HK-2 (cell line): ENCODE data around the gene GBGT1.

Experiments used
- DNase-seq: peaks from one replicate; pipeline ENCODE4 v3.0.0-alpha.2; 2018; ENCODE audit not compliant: unreplicated experiment

Gene GBGT1

DNA sequence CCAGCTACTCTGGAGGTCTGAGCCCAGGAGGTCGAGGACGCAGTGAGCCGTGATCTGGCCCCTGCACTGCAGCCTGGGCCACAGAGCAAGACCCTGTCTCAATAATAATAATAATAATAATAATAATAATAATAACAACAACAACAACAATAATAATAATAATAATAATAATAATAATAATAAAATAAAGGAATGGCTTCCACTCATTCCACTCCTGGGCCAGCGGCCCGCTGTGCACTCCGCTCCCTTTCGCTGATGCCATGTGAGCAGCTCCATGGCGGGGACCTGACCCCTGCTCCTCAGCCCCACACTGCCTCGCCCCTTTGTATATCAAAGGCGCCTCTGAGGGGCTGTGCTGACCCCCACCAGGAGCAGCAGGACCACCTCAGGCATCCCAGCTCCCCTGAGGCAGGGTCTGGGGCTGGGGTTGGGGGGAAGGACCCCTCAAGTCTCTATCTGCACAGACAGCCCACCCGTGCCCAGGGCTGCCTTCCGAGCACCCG is 20.0 kb downstream of the GBGT1 start:
- no peak for DNase-seq

DNA sequence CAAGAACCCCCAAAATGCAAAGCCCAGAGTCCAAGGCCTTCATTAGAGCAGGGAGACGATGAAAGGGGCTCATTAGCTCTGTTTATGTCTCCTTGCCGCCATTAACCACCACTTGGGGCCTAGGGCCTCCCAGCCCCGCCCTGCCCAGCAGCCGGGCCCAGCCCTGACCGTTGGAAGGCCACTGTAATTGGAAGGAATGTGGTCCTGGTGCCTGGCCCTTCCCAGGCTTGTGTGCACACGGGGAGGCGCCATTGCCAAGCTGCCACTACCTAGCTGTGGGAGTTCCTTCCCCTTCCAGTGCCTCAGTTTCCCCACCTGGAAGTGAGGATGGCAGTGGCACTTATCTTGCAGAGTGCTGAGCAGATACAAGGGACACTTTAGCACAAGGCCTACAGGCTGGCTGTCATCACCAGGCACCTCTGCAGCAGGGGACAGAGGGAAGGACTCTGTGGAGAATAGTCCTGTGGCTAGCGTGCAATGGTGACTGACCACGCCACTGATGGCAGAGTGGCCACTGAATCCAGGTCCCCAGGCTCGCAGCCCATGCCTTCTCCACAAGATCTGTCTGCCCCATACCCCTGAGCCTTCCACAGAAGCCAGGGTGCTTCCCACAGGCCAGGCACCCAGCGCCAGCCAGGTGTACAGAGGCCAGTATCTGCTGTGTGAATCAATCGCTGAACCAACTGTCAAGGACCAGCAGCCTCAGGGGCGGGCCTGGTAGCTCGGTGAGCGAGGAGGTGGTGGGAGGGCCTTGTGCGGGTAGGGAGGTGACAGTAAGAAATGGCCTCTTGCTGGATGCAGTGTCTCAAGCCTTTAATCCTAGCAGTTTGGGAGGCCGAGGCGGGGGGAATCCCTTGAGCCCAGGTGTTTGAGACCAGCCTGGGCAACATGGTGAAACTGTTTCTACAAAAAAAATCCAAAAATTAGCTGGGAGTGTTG is 20.8 kb downstream of the GBGT1 start:
- no peak for DNase-seq

DNA sequence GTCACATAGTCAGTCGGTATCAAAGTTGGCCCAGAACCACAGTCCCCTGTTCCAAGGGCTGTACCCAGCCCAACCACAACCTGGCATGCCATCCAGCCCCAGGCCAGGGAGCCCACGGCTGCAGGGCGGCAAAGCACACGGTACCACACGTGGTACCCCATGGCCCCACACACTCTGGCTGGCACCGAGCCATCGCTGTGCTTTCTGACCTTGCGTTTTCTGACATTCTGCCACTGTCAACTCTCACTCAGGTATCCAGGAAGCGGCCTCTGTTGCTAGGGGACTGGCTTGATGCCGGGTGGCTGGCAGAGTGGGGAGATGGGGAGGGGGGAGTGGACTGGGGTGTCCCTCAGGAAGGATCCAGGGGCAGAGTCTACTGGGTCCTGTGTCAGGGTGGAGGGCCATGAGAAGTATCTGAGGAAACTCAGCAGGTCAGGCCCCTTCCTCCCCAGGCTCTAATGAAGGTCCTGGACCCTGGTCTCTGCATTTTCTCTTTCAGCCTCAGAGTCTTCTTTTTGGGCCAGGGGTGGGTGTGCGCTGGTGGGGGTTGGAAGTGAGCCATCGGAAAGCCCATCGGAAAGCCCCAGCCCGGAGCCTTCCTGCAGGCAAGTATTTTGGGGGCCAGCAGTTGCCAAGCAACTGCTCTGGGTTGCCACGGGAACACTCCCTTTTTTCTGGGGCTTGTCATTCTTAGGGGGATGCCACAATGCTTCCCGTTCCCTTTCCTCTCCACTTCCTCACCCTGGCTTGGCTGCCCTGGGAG is 21.7 kb downstream of the GBGT1 start:
- no peak for DNase-seq

DNA sequence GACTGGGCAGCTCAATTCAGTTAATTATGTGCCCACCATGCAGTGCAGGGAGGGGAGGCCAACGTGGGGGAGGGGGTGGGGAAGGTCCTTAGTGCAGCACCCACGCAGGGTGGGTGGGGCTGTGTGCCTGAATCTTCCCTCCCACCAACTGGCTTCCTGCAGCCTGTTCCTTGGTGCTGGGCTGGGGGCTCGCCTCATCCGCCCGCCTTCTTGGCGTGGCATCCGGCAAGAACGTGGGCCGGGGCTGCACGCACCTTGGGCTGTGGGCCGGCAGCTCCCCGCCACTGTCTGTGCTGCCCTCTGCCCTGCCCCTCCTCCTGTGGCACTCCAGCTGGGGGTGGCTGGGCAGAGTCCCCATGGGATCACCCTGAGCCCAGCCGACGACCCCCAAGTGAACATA is 23.1 kb downstream of the GBGT1 start:
- no peak for DNase-seq

DNA sequence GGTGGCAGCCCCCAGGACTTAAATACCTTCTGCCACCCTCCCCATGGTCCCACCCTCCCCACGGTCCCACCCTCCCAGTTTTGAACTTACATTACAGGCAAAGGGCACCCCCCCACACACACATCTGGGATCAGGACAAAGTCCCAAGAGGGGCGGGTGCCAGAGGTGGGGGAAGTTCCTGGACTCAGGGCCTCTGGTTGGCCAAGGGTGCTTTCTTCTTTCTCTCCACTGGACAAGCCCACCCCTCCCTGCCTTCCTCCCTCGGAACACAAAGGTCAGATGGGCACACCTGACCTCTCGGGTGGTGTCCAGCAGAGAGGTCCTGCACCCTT is 23.6 kb downstream of the GBGT1 start:
- DNase-seq: no peak

DNA sequence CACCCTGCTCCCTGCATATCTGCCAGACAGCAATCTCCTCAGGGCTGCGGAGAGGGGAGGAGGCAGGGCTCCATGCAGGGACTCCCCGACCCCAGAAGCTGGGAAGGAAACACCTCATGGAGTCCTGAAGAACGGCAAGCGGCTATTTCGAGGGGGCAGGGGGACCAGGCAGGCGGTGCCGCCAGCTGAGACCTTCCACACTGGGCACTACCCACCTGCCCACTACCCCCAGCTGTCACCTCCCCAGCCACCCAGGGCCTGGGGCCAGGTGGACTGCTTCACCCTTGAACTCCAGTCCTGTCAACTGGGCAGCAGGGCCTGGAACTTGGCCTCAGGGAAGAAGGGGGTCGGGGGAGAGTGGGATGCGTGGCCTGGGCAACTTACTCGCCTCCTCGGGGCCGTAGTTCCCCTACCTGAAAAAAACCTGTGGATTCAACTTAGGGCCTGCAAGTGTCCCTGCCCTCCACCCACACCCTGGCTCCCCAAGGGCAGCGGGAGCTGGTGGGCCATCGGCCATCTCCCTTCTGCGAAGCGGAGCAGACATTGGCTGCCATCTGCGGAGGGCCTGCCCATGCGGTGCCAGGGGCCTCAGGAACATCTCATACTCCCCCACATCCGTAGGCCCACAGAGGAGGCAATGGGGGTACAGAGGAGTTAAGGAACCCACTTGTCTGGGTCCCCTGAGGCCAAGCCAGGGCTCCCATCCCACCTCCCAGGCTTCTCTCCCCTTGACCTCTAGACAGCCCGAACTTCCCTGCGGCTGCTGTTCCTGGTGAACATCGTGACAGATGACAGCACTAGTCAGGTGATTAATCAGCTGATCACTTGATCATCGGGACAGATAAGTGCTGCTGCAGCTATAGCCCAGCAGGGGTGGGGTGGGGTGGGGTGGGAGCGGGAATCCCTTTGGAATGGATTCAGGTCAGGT is 24.2 kb downstream of the GBGT1 start:
- no peak for DNase-seq

DNA sequence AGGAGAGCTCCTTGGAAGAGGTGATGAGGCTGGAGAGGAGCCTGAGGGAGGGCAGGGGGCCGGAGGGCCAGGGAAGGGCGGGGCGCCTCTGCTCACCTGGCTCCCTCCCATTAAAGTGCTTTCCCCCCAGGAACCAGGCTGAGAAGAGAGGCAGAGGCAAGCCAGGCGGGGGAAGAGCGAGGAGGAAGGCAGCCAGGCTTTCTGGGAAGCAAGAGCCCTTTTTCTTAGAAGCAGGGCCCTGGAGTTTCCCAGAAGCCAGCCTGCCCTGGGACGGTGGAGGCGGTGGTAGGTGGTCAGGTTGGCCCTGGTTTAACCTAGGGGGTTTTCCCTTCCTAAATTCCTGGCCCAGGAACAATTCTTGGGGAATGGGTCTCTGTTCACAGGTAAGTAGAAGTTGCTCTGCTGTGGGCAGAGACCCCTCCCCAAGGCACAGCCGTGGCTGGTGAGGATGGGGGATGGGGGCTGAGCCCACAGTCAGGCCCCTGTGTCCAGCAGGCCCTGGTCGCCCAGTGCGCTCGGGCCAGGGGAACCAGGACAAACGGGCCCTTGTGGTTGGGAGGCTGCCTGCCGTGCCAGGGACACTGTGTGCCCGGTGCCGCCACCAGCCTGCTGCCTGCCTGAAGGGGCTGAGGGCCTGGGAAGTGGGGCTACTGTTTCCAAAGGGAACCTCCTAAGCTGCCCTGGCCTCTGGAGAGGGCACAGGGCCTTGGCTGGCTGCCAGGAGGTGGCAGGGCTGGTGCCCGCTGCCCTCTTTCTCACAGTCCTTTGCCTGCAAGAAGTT is 26.1 kb downstream of the GBGT1 start:
- no peak for DNase-seq

DNA sequence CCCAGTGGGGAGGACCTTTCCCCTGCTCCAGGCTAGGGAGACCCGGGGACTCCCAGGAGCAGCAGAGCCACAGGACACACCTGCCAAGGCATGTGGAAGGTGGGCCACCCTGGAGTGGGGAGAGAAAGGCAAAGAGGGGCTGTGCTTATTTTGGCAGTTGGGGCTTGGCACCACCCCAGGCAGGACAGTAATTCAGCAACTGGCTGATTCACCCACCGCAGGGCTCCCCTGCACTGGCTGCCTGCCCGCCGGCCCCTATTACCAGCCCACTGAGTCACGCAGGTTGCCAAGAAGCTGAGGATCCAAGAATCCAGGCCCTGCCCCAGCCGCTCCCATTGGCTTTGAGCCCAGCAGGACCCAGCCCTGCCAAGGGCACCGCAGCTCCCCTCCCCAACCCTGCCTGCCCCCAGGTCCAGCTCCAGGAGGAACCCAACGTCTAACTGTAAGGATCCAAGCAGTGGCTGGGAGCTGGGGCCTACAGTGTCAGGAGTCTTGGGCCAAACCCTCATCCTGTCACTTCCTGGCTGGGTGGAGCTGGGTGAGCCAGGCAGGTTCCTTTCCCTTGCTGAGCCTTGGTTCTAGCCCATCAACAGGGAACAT is 28.5 kb downstream of the GBGT1 start:
- peak; percentile 94 for DNase-seq

DNA sequence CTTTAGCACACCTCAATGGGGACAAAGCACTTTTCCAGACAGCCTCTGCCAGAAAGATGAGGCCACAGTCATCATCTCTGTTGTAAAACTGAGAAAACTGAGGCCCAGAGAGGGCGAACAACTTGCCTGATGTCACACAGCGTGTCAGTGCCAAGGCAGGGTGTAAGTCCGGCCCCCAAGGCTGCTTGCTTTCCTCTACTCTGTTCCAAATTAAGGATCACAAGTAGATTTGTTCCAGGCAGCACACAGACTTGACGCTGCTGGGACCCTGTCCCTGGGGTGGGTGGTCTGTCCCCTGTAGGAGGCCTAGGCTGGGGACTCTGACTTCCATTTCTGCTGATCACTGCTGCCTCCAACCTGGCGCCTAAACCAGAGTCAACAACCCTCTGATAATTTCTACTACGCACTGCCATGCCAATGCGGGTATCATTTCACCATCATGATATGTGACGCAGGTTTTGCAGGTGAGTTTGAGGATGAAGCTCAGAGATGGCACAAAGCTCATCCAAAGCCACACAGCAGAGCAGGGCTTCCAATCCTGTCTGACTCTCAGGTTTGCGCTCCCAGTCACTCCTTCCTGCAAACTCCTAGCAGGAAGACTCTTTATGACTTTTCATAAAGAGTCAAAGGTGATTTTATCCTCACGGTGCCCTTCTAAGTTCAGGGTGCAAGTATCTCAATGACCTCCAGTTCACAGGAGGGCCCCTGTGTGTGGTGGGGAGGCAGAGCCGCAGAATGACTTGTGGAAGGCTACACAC is 29.1 kb downstream of the GBGT1 start:
- DNase-seq: no peak

DNA sequence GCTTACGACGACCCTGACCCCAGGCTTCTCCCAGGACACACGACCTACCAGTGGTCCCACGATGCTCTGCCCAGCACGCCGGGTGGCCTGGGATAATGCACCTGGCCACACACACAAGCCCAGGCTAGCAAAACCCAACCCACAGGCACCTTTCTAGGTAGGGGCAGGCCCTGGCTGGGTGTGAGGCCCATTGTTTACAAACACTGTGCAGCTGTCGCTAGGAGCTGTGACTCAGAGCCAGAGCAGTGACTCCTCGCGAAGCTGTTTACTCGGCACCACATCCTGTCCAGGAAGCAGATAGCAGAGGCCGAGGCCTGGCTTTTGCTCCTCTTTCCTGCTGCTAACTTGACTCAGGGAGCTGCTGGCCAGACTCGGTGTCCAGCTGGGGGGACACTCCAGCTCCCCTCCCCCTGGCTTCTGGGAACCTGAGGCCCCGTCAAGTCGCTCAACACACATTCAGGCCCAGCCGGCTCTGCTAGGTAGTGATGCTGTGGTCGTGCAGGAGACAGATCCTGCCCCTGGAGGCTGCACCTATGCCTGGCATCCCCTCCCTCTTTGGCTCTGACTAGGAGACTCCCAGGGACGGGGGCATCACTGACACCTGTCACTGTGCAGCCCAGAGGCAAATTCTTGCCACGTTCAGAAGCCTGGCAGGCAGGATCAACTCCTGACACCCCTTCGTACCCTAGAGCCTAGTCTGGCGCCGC is 29.9 kb downstream of the GBGT1 start:
- peak; percentile 89 for DNase-seq

DNA sequence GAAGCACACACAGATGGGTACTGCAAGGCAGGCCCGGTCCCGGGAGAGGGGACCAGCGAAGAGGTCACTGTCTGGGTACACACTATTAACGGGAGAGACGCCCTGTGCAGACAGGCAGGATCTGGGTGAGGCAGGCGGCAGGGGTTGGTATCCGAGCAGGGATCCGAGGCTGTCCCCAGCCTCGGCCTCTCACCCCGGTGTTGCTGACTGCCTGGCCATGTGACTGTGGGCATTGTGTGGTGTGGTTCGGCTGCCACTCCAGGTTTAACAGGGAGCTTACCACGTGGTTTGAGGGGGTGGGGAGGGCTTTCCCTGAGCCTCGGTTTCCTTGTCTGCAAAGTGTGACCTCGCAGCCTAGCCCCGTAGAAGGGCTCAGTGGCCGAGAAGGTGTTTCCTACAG is 31.5 kb downstream of the GBGT1 start:
- DNase-seq: no peak

DNA sequence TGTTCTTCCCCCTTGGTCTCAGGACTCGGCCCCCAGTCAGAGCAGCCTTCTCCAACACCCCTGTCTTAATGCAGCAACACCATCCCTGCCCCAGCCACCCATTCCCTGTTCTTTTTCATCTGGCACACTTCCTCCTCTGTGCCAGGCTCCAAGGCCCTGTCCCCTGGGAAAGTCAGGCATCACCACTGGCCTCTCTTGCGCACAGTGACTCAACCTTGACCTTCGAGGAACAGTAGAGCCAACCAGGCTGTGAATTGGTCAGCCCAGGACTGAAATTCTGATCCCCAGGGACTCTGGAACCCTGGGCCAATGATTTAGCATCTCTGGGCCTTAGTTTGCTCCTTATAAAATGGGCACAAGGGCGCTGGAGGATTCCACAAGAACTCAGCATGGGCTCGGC is 32.2 kb downstream of the GBGT1 start:
- no peak for DNase-seq

DNA sequence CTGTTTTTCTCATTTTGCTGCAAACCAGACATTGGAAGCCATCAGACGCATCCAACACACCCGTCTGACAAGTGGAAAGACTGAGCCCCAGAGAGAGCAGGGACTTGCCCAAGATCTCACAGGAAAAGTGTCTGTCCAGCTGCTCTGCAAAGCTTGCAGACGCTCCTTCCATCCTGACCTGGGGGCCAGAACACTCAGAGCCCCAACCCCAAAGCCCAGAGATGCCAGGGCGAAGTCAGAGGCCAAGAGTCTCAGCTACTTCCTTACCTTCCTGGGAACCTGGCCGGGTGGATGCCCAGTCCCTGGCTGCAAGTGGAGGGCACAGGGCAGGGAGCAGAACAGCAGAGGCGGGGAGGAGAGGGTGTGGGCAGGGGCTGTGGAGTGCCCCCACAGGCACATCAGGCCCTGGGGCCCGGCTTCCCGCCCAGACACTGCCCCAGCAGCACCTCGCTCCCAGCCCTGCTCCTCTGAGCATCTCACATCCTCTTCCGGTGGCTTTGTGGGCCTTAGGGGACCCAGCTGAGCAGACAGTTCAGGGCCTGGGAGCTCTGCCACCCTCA is 32.9 kb downstream of the GBGT1 start:
- no peak for DNase-seq

DNA sequence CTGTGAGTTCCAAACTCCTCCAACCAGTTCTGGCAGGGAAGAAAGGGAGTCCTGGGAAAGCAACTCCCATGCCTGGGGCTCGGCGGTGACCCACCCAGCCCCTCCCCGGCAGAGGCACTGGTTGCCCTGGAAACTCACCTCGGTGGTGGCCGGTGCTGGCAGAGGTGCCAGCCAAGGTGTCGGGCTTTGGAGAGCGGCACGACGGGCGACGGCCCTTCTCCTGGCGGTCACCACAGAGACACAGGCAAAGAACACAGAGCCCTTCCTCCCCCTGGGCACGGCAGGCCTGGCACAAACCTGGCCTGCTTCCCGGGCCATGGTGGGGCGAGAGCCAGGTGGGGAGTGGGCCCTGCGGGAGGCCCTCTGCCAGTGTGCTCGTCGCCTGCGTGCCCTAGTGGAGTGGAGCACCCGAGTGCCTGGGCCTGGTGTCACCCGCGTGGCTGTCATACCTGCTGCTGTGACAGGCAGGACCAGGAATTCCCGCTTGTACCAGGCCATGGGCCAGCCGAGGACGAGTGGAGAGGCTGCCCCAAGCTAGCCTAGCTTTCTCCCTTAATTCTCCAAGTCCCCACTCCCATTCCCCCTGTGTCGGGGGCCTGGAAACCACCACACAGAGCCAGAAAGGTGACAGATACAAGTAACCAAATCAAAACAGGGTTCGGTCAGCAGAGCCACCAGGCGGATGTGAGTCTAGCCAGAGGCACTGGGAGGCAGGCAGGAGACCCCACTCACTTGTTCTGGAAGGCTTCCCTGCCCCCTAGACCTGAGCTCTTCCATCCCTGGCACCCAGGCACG is 34.5 kb downstream of the GBGT1 start:
- no peak for DNase-seq

DNA sequence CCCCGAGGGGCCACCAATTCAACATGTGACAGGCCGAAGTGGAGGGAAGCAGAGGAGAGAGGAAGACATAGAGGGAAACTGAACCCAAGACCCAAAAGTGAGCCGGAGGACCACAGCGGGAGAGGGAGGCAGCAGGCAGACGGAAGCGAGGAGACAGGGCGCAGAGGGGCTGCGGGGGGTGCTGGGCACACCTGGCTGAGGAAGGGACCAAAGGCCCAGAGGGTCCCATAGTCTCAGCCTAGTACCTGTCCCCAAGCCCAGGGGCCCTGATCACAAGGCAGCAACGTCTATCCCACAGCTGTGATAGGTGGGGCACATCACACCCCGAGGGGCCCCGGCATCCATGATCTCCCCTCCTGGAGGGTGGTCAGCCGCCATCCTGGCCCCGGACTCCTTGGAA is 35.6 kb downstream of the GBGT1 start:
- no peak for DNase-seq

DNA sequence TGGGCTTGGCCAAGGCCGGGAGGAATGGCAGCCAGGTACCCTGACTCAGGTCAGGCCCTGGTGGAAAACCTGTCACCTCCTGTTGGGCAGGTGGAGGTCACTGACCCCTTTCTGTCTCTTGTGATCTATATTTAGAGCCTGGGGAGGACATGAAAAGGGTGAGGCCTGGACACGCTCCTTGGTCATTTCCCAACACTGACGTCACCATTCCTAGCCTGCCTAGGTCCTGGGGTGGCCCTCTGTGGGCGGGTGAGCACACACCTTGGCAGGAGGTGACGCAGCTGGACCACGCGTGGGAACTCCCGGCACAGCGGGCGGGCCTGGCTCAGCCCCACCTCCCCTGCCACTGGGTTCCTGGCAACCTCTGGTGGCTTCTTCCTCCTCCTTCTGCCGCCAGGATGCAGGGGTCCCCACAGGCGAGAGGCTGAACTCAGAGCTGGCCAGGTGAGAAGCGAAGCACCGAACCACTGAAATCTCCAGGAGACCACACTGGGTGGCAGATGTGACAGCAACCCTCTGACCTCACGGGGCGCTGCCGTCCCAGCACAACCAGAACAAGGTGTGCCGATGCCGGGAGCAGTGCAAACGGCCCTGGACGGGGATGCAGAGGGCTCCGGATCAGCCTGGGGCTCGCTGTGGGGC is 36.3 kb downstream of the GBGT1 start:
- no peak for DNase-seq

DNA sequence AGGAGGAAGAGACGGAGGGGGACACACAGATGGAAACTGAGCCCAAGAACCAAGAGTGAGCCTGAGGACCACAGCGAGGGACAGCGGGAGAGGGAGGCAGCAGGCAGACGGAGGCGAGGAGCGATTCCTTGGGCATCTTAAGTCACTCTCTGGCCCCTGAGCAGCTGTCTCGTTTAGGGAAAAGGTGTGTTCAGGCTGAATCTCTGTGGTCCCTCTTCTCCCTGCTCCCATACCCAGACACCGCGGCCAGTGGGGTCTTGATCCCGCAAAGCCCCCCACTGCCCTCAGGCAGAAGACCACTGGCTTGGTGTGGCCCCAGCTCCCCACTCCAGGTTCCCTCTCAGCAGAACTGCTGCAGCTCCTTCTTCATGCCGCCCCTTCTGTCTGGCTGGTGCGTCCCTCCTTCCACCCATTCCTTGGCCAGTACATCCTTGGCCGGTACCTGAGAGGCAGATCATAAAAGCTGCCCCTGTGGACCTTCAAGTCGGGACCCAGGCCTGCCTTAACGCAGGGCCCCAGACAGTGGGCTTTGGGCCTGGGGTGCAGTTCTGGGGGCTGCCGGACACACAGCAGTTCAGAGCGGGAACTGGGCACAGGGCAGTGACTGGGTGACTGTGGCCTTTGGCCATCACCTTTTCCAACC is 36.9 kb downstream of the GBGT1 start:
- DNase-seq: no peak
